ENCODE measurements around the gene ZNF883.
A peak's percentile ranks its signal among the peaks of the same experiment; 100 is the strongest.

- TF ChIP-seq GATA2 (IDR thresholded peaks at IDR 0.05; ENCODE audit: low read depth, low read length): peak; percentile 62
- TF ChIP-seq GATA3 (IDR thresholded peaks at IDR 0.05; ENCODE audit: low read depth, low read length): peak; percentile 18; the same call in 1 of the 2 replicates
These were observed 44.5 kb upstream of the ZNF883 start, which contains the start of gene ZFP37 for GRCh38 chr9:113056191-113057106.

Measured in SH-SY5Y (cell line).